B cell (primary cell): Measurements from ENCODE around the gene KLRD1.

Experiments
- CTCF ChIP-seq: fragments of 200-600 bp; IDR thresholded peaks from one replicate; pipeline ENCODE4 v1.8.0; 2022; ENCODE audit warnings: antibody characterized with exemption, mild to moderate bottlenecking
- EZH2 ChIP-seq: IDR thresholded peaks from 2 replicates; pipeline ENCODE4 v1.6.1; 2012; ENCODE audit warnings: borderline replicate concordance, low read depth, mild to moderate bottlenecking, moderate library complexity, low read length; ENCODE audit not compliant: insufficient read depth, poor library complexity, severe bottlenecking

- TF ChIP-seq CTCF: no peak
- no peak for TF ChIP-seq EZH2
Measured at GRCh38 chr12:10363914-10364814, 56.5 kb downstream of the KLRD1 start.
